ENCODE measurements around the gene CFAP299.
"Not testable (repeated sequence)": the region's sequence is repeated elsewhere in the genome, so short reads cannot be mapped to it uniquely, and the experiment has no call there.

The CFAP299 gene

DNA sequence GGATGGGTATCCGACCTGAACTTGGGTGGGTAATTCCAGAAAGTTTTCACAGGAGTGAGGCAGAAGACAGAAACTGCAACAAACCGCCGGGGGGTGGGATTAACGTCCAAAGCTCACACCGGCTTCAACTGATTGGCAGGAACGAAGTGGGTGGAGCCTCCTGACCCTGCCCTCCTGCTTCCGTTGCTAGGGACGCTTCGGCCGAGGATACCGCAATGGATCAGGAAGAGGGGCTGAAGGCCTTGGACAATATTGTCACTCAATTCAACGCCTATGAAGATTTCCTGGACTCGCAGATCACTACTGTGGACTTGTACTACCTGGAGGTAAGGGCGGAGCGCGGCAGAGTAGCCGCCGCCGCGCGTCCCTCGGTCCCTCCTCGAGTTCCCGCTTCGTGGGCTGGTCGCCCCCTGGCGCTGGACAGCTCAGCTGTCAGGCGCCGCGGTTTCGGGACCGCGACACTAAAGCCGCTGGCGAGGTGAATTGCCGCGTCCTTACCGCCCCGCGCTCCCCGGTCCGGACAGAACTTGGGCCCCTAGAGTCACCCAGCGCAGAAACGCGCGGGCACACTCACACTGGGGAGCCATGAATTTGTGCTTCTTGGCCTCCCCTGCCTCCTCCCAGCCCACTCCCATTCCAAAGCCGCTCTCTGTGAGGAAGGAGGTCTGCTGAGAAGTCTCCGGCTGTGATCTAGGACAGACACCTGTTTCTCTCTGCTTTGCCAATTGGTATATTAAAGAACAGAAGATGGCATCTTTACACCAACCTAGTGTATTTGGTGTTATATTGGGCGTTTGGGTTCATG lies at the start of gene CFAP299:
Gene CFAP299, plus strand, starts transcription at position 177 of the 805 bp plus-strand sequence.
- Histone ChIP-seq H3K27me3 (ENCODE audit: low read depth, low read length) (no peaks in the 10 kb centered on the region), H3K4me1 (ENCODE audit: control insufficient read depth in 1 of 2, insufficient read depth in 2 of 2, low read length in 2 of 2) (no peaks in the 10 kb centered on the region), H3K4me3 (ENCODE audit: low read depth in 1 of 2, low read length in 2 of 2) (peak within 1 kb of the TSS; percentile 87 to 95), H3K9me3 (ENCODE audit: control insufficient read depth in 1 of 2, low read length in 2 of 2) (no peaks in the 10 kb centered on the region), H3K27ac (ENCODE audit: low read length) (no peak within 1 kb of the TSS), H3K36me3 (ENCODE audit: control insufficient read depth in 1 of 2, insufficient read depth in 2 of 2, low read length in 2 of 2) (no peaks in the 10 kb centered on the region)

DNA sequence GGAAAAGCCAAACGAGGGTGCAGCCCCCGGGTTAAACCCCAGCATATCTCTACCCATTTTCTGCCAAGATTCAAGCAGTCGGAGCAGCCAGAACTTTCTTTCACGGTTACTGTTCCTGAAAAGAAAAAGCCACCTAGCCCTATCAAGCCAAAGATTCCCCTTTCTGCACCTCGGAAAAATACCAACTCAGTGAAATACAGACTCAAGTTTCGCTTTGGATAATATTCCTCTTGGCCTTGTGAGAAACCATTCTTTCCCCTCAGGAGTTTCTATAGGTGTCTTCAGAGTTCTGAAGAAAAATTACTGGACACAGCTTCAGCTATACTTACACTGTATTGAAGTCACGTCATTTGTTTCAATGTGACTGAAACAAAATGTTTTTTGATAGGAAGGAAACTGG lies 49.1 kb upstream of the CFAP299 start:
- Histone ChIP-seq H3K27me3 (ENCODE audit: low read depth, low read length) (no peaks in the 10 kb centered on the region), H3K4me3 (ENCODE audit: low read depth in 1 of 2, low read length in 2 of 2) (no peak overlapping the region)

DNA sequence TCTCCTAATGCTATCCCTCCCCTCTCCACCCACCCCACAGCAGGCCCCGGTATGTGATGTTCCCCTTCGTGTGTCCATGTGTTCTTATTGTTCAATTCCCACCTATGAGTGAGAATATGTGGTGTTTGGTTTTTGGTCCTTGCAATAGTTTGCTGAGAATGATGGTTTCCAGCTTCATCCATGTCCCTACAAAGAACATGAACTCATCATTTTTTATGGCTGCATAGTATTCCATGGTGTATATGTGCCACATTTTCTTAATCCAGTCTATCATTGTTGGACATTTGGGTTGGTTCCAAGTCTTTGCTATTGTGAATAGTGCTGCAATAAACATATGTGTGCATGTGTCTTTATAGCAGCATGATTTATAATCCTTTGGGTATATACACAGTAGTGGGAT lies 44.9 kb upstream of the CFAP299 start:
- not testable (repeated sequence) for H3K27ac ChIP-seq (ENCODE audit: low read length); H3K36me3 ChIP-seq (ENCODE audit: control insufficient read depth in 1 of 2, insufficient read depth in 2 of 2, low read length in 2 of 2); H3K9me3 ChIP-seq (ENCODE audit: control insufficient read depth in 1 of 2, low read length in 2 of 2)

More for the DNA sequence above, 49.1 kb upstream of the CFAP299 start:
- Histone ChIP-seq H3K27ac (ENCODE audit: low read length) (no peak overlapping the region), H3K4me1 (ENCODE audit: control insufficient read depth in 1 of 2, insufficient read depth in 2 of 2, low read length in 2 of 2) (no peaks in the 10 kb centered on the region), H3K9me3 (ENCODE audit: control insufficient read depth in 1 of 2, low read length in 2 of 2) (no peaks in the 10 kb centered on the region), H3K36me3 (ENCODE audit: control insufficient read depth in 1 of 2, insufficient read depth in 2 of 2, low read length in 2 of 2) (no peaks in the 10 kb centered on the region)

GRCh38 chr4:80294206-80294605 lies 41.3 kb upstream of the CFAP299 start:
- H3K36me3 ChIP-seq (ENCODE audit: control insufficient read depth in 1 of 2, insufficient read depth in 2 of 2, low read length in 2 of 2), result no peaks in the 10 kb centered on the region
- no peaks in the 10 kb centered on the region for H3K9me3 ChIP-seq (ENCODE audit: control insufficient read depth in 1 of 2, low read length in 2 of 2)
- no peak overlapping the region for H3K27ac ChIP-seq (ENCODE audit: low read length)
- no peak overlapping the region for H3K4me3 ChIP-seq (ENCODE audit: low read depth in 1 of 2, low read length in 2 of 2)
- peaks cover 0 to 13% of the 10 kb centered on the region in 2 donors for H3K4me1 ChIP-seq (ENCODE audit: control insufficient read depth in 1 of 2, insufficient read depth in 2 of 2, low read length in 2 of 2)
- H3K27me3 ChIP-seq (ENCODE audit: low read depth, low read length), result no peaks in the 10 kb centered on the region

More for the DNA sequence above, 44.9 kb upstream of the CFAP299 start:
- H3K4me1 ChIP-seq (ENCODE audit: control insufficient read depth in 1 of 2, insufficient read depth in 2 of 2, low read length in 2 of 2); H3K27me3 ChIP-seq (ENCODE audit: low read depth, low read length); H3K4me3 ChIP-seq (ENCODE audit: low read depth in 1 of 2, low read length in 2 of 2): not testable (repeated sequence)

DNA sequence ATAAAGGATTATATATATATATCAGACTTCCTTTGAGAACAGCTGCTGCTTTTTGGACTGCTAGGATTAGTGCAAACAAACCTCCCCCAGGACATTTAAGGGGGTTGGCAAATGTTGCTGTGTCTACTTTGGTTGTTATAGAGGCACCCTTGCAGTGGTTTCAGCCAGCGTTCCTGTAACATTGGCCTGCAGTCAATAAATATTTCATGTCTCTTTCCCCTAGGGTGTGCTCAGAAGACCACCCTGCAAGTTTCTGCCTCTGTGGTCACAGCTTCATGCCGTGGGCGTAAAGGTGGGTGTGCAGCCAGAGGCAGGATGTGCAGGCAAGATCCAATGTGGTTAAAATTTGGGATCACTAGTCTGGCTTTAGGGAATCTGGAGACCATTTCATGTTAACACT lies 40.2 kb upstream of the CFAP299 start:
- Histone ChIP-seq H3K4me3 (ENCODE audit: low read depth in 1 of 2, low read length in 2 of 2) (no peak overlapping the region), H3K4me1 (ENCODE audit: control insufficient read depth in 1 of 2, insufficient read depth in 2 of 2, low read length in 2 of 2) (peaks cover 0 to 13% of the 10 kb centered on the region in 2 donors), H3K27ac (ENCODE audit: low read length) (no peak overlapping the region), H3K36me3 (ENCODE audit: control insufficient read depth in 1 of 2, insufficient read depth in 2 of 2, low read length in 2 of 2) (no peaks in the 10 kb centered on the region), H3K9me3 (ENCODE audit: control insufficient read depth in 1 of 2, low read length in 2 of 2) (no peaks in the 10 kb centered on the region), H3K27me3 (ENCODE audit: low read depth, low read length) (no peaks in the 10 kb centered on the region)

- Histone ChIP-seq H3K36me3 (ENCODE audit: control insufficient read depth in 1 of 2, insufficient read depth in 2 of 2, low read length in 2 of 2) (no peaks in the 10 kb centered on the region), H3K4me1 (ENCODE audit: control insufficient read depth in 1 of 2, insufficient read depth in 2 of 2, low read length in 2 of 2) (peaks cover 0 to 13% of the 10 kb centered on the region in 2 donors), H3K4me3 (ENCODE audit: low read depth in 1 of 2, low read length in 2 of 2) (no peak overlapping the region), H3K9me3 (ENCODE audit: control insufficient read depth in 1 of 2, low read length in 2 of 2) (no peaks in the 10 kb centered on the region), H3K27me3 (ENCODE audit: low read depth, low read length) (no peaks in the 10 kb centered on the region), H3K27ac (ENCODE audit: low read length) (no peak overlapping the region)
Measured at GRCh38 chr4:80295826-80296225, 39.7 kb upstream of the CFAP299 start.

DNA sequence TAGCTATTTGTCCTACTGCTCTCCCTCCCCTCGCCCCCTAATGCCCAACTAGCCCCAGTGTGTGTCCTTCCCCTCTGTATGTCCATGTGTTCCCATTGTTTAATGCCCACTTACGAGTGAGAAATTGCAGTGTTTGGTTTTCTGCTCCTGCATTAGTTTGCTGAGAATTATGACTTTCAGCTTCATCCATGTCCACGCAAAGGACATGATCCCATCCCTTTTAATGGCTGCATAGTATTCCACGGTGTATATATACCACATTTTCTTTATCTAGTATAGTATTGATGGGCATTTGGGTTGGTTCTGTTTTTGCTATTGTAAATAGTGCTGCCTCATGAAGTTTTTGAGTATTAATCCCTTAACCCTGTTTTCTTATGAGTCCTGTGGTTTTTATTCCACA lies 33.6 kb upstream of the CFAP299 start:
- H3K27me3 ChIP-seq (ENCODE audit: low read depth, low read length), result no peaks in the 10 kb centered on the region
- no peaks in the 10 kb centered on the region for H3K9me3 ChIP-seq (ENCODE audit: control insufficient read depth in 1 of 2, low read length in 2 of 2)
- H3K36me3 ChIP-seq (ENCODE audit: control insufficient read depth in 1 of 2, insufficient read depth in 2 of 2, low read length in 2 of 2), result no peaks in the 10 kb centered on the region
- H3K27ac ChIP-seq (ENCODE audit: low read length), result no peak overlapping the region
- H3K4me1 ChIP-seq (ENCODE audit: control insufficient read depth in 1 of 2, insufficient read depth in 2 of 2, low read length in 2 of 2), result peaks cover 0 to 8% of the 10 kb centered on the region in 2 donors
- no peak overlapping the region for H3K4me3 ChIP-seq (ENCODE audit: low read depth in 1 of 2, low read length in 2 of 2)

- Histone ChIP-seq H3K4me1 (ENCODE audit: control insufficient read depth in 1 of 2, insufficient read depth in 2 of 2, low read length in 2 of 2) (peaks cover 0 to 5% of the 10 kb centered on the region in 2 donors), H3K27me3 (ENCODE audit: low read depth, low read length) (no peaks in the 10 kb centered on the region), H3K36me3 (ENCODE audit: control insufficient read depth in 1 of 2, insufficient read depth in 2 of 2, low read length in 2 of 2) (no peaks in the 10 kb centered on the region), H3K4me3 (ENCODE audit: low read depth in 1 of 2, low read length in 2 of 2) (no peak overlapping the region), H3K27ac (ENCODE audit: low read length) (no peak overlapping the region), H3K9me3 (ENCODE audit: control insufficient read depth in 1 of 2, low read length in 2 of 2) (no peaks in the 10 kb centered on the region)
Measured at GRCh38 chr4:80302616-80303223, 32.8 kb upstream of the CFAP299 start.

GRCh38 chr4:80305466-80305865 lies 30.1 kb upstream of the CFAP299 start:
- Histone ChIP-seq H3K4me3 (ENCODE audit: low read depth in 1 of 2, low read length in 2 of 2) (no peak overlapping the region), H3K36me3 (ENCODE audit: control insufficient read depth in 1 of 2, insufficient read depth in 2 of 2, low read length in 2 of 2) (no peaks in the 10 kb centered on the region), H3K27ac (ENCODE audit: low read length) (no peak overlapping the region), H3K4me1 (ENCODE audit: control insufficient read depth in 1 of 2, insufficient read depth in 2 of 2, low read length in 2 of 2) (no peaks in the 10 kb centered on the region), H3K9me3 (ENCODE audit: control insufficient read depth in 1 of 2, low read length in 2 of 2) (no peaks in the 10 kb centered on the region), H3K27me3 (ENCODE audit: low read depth, low read length) (no peaks in the 10 kb centered on the region)

DNA sequence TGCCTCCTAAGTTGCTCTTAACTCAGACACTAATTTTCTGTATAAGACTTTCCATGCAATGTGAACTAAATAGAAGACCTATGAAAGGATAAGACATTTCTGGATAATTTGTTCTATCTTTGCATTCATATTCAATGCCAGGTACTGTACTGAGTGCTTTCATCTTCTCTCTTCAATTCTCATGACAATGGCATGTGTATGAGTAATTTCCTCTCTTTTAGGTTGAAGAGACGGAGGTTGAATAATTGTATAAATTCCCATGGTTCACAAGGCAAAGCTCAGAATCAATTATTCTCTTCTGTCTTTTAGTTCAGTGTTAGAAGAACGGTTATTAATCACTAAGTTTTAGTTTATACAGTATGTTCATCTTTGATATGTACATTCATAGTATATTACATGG lies 29.3 kb upstream of the CFAP299 start:
- Histone ChIP-seq H3K27me3 (ENCODE audit: low read depth, low read length) (no peaks in the 10 kb centered on the region), H3K27ac (ENCODE audit: low read length) (peak overlapping the region; percentile 17), H3K36me3 (ENCODE audit: control insufficient read depth in 1 of 2, insufficient read depth in 2 of 2, low read length in 2 of 2) (no peaks in the 10 kb centered on the region), H3K4me3 (ENCODE audit: low read depth in 1 of 2, low read length in 2 of 2) (no peak overlapping the region), H3K9me3 (ENCODE audit: control insufficient read depth in 1 of 2, low read length in 2 of 2) (no peaks in the 10 kb centered on the region), H3K4me1 (ENCODE audit: control insufficient read depth in 1 of 2, insufficient read depth in 2 of 2, low read length in 2 of 2) (no peaks in the 10 kb centered on the region)

DNA sequence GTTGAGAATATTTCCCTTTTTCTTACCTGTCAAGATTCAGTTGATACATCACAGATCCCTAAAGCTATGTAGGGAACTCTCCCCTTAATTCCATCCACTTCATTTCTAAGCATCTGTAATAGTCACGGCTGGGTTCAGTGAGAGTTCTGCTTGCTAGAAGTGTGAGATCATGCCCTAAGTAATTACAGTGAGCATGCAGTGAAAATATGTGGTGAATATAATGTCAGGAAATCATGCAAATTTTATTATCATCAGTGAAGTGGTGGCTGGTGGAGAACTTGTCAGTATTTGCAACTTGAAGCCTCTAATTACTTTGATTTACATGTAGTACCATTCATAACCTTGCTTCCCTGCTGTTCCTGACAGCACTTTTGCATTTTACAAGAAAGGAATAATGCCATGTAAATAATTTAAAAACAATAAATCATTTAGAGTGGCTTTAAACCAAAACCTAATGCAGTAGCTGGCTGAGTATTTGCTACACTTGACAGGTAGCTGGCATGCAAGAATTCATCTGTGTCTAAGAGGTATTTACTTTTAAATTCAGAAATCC lies 28.3 kb upstream of the CFAP299 start:
- Histone ChIP-seq H3K27me3 (ENCODE audit: low read depth, low read length) (no peaks in the 10 kb centered on the region), H3K9me3 (ENCODE audit: control insufficient read depth in 1 of 2, low read length in 2 of 2) (no peaks in the 10 kb centered on the region), H3K27ac (ENCODE audit: low read length) (peak overlapping the region; percentile 68), H3K36me3 (ENCODE audit: control insufficient read depth in 1 of 2, insufficient read depth in 2 of 2, low read length in 2 of 2) (no peaks in the 10 kb centered on the region), H3K4me3 (ENCODE audit: low read depth in 1 of 2, low read length in 2 of 2) (no peak overlapping the region), H3K4me1 (ENCODE audit: control insufficient read depth in 1 of 2, insufficient read depth in 2 of 2, low read length in 2 of 2) (no peaks in the 10 kb centered on the region)
